HG03064 (cell line): ENCODE results near the gene MYLK4.

Experiments used
- ATAC-seq: cut with Tn5 transposase; IDR thresholded peaks from one replicate; pipeline ENCODE4 v1.9.1; 2021; ENCODE audit warnings: low read depth; ENCODE audit not compliant: unreplicated experiment

Gene MYLK4

GRCh38 chr6:2758980-2759379 is 8.3 kb upstream of the MYLK4 start:
- ATAC-seq = no peak

- no peak for ATAC-seq
Measured at GRCh38 chr6:2756687-2757224, 6.0 kb upstream of the MYLK4 start.

- ATAC-seq = no peak
Measured at GRCh38 chr6:2756241-2756640, 5.5 kb upstream of the MYLK4 start.

- no peak for ATAC-seq
Measured at GRCh38 chr6:2755456-2755855, 4.7 kb upstream of the MYLK4 start.

GRCh38 chr6:2754911-2755310 is 4.2 kb upstream of the MYLK4 start:
- no peak for ATAC-seq

GRCh38 chr6:2754393-2754792 is 3.7 kb upstream of the MYLK4 start:
- no peak for ATAC-seq

- no peak for ATAC-seq
Measured at GRCh38 chr6:2753743-2754142, 3.0 kb upstream of the MYLK4 start.

GRCh38 chr6:2753110-2753489 is 2.4 kb upstream of the MYLK4 start:
- no peak for ATAC-seq

- no peak for ATAC-seq
Measured at GRCh38 chr6:2752477-2753109, 1.9 kb upstream of the MYLK4 start.

GRCh38 chr6:2751871-2752270 is 1.1 kb upstream of the MYLK4 start:
- no peak for ATAC-seq

GRCh38 chr6:2749969-2750600 is 637 bp downstream of the MYLK4 start:
- ATAC-seq = no peak

GRCh38 chr6:2748183-2748582 is 2.5 kb downstream of the MYLK4 start:
- ATAC-seq = no peak

- ATAC-seq = no peak
Measured at GRCh38 chr6:2746557-2747061, 4.1 kb downstream of the MYLK4 start.

- ATAC-seq = no peak
Measured at GRCh38 chr6:2745246-2745645, 5.5 kb downstream of the MYLK4 start.

- no peak for ATAC-seq
Measured at GRCh38 chr6:2744778-2745177, 5.9 kb downstream of the MYLK4 start.

- ATAC-seq = no peak
Measured at GRCh38 chr6:2744209-2744771, 6.4 kb downstream of the MYLK4 start.

GRCh38 chr6:2743280-2744208 is 7.2 kb downstream of the MYLK4 start:
- ATAC-seq = no peak

- no peak for ATAC-seq
Measured at GRCh38 chr6:2741756-2742155, 9.0 kb downstream of the MYLK4 start.

GRCh38 chr6:2740581-2740980 is 10.1 kb downstream of the MYLK4 start:
- ATAC-seq = no peak

- no peak for ATAC-seq
Measured at GRCh38 chr6:2739335-2739734, 11.4 kb downstream of the MYLK4 start.
